CD1c-positive myeloid dendritic cell (primary cell): ENCODE data around the gene ABHD17A.
A peak's percentile ranks its signal among the peaks of the same experiment; 100 is the strongest.
"Not testable (repeated sequence)": the region's sequence is repeated elsewhere in the genome, so short reads cannot be mapped to it uniquely, and the experiment has no call there.

ENCODE experiments used
- DNase-seq: peaks from one replicate; pipeline ENCODE4 v3.0.0-alpha.2; 2016; ENCODE audit errors: extremely low spot score

ABHD17A gene

DNA sequence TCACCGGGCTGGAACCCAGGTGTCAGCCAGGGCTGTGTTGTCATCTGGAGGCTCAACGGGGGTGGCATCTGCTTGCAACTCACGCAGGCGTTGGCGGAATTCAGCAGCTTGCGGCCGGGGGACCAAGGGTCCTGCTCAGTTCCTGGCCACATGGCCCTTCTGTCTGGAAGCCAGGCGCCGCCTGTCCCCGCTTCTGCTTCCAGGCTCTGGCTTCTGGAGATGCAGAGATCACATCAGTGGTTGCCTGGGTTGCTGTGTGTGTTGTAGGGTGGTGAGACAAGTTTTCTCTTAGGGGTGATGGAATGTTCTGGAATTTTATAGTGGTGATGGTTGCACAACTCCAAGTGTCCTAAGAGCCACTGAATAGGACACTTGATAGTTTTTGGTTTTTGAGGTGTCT, 24.9 kb upstream of the ABHD17A start:
- no peak for DNase-seq

DNA sequence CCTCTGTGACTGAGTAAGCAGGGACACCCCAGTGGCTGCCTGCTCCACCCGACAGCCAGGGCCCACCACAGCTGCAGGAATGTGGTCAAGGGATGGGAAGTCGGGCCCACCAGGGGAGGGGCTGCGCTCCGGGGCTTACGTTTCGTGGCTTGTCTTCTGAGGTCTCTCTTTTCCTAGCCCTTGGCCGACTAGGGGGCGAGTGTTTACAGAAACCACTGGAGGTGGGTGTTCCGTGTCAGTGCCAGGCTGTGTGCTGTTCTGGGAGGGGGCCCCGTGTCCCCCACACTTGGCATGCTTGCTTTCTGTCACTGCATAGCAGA, 24.4 kb upstream of the ABHD17A start:
- no peak for DNase-seq

DNA sequence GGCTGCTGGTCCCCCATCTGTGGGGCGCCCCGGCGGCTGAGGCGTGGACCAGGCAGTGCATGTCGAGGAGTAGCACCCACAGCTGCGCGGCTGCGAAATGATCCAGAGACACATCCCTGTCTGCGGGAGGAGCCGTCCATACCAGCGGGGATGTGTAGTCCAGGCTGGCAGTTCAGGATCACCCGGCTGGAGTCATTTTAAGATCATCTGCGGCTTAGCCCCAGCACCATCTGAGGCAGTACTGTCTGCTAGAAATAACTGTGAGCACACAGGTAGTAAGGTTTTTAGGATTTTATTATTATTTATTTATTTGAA, 23.0 kb upstream of the ABHD17A start:
- no peak for DNase-seq

DNA sequence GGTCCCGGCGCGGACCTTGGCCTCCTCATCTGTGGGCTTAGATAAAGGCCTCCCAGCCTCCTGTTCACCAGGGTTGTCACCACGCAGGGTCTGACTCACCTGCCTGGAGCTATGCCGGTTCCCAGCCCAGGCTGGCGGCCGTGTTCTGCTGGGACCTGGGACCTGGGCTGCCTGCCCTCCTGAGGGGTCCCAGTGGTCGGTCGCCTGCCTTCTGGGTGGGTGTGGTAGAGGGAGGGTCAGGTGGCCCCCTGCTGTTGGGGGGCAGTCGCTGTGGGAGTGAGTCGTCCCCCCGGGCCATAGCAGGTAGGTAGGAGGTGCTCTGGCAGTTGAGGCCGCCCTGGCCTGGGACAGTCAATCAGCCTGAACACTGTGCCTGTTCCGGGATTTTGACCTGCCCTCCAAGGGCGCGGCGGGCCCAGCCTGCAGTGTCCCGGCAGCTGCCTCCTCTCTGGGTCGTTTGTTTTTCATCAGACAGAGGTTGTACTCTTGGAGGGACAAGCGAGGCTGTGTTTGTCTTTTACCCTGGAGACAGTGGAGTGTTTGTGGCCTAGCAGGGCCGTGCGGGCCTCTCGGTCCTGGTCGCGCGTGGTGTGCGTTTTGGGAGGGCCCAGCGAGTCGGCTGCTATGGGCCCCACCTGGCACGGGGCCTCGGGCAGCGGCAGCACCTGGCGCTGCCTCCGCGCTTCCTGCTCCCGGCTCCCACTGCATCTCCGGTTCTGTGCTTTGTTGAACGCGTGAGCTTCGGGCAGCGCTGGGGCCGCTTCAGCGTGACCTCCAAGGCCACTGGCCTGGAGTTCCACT, 22.5 kb upstream of the ABHD17A start:
- no peak for DNase-seq

DNA sequence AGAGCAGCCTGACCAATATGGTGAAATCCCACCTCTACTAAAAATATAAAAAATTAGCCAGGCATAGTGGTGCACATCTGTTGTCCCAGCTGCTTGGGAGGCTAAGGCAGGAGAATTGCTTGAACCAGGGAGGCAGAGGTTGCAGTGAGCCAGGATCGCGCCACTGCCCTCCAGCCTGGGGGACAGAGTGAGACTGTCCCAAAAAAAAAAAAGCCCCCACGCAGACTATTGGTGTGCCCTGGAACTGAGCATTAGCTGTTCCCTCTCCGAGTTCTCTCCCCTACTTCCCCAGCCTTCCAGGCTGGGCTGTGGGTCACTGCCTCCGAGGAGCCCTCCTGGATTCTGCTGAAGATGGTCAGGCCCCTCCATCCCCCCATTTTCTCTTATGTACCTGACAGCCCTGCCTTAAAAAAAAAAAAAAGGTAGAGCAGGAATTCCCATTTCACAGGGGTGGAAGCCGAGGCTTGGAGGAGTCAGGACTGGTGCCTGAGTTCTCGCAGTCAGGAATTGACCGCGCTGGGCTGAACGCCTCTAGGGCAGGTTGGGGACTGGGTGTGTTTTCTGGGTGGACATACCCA, 21.8 kb upstream of the ABHD17A start:
- DNase-seq = no peak

DNA sequence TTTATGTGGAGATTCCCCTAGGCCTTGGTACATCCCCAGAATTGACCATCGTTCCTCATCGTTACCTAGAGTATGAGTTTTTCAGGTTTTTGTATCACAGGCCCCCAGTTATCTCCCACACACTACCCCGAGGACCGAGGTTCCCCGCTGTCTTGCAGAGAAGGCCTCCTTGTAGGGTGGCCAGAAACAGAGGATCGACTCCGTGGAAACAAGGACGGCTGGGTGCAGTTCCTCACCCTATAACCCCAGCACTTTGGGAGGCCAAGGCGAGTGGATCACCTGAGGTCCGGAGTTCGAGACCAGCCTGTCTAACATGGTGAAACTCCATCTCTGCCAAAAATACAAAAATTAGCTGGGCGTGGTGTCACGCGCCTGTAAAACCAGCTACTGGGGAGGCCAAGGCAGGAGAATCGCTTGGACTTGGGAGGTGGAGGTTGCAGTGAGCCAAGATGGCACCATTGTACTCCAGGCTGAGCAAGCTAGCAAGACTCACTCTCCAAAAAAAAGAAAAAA, 20.6 kb upstream of the ABHD17A start:
- no peak for DNase-seq

DNA sequence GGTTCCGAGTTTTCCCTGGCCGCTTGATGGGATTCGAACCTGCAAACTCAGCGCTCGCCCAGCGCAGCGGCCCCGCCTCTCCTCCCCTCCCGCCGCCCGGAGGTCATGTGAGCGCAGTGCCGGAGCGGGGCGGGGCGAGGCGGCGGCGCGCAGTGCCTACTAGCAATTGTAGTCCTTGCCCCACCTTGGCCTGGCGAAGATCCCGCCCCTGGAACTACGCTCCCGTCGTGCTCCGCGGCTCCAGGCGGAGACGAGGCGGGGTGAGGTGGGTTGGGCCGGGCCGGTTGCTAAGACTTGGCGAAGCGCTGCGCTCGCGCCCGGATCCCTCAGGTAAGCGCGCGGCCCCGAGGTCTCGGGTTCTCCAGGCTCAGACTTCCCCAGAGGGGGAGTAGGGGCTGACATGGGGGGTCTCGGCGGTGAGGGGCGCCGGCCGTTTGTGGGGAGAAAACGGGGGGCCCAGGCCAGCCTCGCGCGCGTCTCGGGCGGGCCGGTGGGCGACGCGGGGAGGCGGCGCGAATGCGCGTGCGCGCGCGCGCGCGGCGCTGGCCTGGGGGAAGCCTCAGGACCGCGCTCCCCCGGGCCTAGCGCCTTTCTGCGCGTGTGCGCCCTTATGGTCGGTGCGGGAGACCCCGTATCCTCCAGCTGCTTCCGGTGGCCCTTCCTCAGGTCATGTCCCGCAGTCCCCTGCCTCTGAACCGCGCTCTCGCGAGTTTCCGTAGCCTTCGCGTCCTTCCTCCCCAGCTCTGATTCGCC, 20.0 kb upstream of the ABHD17A start, which contains the start of the genes ADAT3 and SCAMP4:
Gene ADAT3, plus strand, starts transcription at position 290 of the 753 bp plus-strand sequence. CDS start 6,649 bp downstream, outside the sequence.
Gene SCAMP4, plus strand, starts transcription at position 290 of the 753 bp plus-strand sequence. CDS start 9,621 bp downstream, outside the sequence.
- DNase-seq = peak; percentile 98

DNA sequence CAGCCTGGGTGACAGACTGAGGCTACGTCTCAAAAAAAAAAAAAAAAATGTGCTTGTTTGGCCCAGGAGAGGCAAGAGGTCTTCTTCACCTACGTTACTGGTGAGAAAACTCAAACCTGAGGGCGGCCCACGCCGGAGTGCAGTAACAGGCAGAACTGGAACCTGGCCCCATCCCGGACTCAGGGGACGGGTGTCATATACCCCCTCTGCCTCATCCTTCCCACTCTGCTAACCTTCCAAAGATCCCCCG, 19.5 kb upstream of the ABHD17A start:
- no peak for DNase-seq

DNA sequence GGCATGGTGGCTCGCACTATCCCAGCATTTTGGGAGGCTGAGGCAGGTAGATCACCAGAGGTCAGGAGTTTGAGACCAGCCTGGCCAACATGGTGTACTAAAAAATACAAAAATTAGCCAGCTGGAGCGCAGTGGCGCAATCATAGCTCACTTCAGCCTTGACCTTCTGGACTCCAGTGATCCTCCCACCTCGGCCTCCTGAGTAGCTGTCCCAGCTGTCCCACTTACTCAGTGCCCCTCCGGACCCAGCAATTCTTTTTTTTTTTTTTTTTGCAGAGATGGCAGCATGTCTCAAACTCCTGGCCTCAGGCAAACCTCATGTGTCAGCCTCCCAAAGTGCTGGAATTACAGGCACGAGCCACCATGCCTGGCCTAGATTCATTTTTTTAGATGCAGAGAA, 17.6 kb upstream of the ABHD17A start:
- DNase-seq = peak; percentile 28

DNA sequence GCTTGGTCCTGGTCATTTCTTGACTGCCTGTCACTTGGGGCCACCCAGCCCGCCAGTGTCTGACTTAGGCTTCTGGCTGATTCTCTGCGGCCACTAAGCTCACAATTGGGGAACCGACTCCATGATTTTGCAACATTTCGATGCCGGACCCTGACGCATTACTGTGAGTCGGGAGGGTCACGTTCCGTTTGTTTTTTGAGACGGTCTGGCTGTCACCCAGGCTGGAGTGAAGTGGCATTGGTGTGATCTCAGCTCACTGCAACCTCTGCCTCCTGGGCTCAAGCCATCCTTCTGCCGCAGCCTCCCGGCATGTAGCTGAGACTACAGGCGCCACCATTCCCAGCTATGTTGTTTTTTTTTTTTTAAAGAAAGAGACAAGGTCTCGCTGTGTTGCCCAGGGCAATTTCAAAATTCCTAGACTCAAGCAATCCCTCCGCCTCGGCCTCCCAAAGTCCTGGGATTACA, 16.7 kb upstream of the ABHD17A start:
- peak; percentile 97 for DNase-seq

DNA sequence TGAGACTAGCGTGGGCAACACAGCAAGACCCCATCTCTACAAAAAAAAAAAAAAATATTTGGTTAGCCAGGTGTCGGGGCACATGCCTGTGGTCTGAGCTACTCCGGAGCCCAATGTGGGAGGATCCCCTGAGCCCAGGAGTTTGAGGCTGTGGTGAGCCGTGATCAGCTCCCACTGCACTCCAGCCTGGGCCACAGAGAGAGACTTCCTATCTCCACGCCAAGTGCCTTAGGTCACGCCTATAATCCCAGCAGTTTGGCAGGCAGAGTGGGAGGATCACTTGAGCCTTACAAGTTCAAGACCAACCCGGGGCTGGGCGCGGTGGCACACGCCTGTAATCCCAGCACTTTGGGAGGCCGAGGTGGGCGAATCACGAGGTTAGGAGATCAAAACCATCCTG, 11.2 kb upstream of the ABHD17A start:
- peak; percentile 44 for DNase-seq

DNA sequence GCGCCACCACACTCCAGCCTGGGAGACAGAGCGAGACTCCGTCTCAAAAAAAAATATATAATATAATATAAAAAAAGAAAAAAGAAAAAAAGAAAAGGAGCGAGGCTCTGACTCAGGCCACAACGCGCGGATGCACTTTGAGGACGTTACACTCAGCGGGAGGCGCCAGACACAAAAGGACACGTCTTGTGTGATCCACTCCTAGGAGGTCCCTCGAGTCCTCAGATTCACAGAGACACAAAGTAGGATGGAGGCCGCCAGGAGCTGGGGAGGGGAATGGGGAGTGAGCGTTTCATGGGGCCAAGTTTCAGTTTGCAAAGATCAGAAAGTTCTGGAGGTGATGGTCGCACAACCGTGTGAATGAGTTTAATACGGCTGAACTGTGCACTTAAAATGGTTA, 8.5 kb upstream of the ABHD17A start:
- DNase-seq = no peak

DNA sequence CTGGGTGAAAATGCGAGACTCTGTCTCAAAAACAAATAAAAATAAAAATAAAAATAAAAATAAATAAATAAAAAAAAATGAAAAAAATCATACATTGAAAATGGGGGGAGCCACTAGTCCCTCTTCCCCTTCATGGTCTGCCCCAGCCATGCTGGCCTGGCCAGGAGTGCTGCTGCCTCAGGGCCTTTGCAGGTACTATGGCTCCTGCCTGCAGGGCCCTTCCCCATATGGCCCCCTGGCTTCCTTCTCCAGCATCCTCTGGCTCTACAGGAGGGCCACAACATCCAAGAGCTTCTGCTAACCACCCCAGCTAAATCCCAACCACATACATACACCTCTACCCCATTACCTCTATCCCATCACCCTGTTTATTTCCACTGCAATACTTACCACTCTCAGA, 4.6 kb upstream of the ABHD17A start:
- DNase-seq = no peak

DNA sequence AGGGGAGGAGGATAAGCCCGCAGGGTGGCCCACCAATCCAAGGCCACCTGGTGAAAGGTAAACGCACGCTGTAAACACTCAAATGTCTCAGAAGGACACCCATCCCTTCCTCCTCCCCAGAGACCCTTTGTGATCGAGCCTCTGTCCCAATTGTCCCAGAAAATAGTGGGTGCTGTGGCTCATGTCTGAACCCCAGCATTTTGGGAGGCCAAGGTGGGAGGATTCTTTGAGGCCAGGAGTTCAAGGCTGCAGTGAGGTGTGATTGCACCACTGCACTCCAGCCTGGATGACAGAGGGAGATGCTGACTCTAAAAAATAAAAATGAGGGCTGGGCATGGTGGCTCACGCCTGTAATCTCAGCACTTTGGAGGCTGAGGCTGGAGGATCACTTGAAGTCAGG, 3.1 kb upstream of the ABHD17A start:
- DNase-seq = no peak

DNA sequence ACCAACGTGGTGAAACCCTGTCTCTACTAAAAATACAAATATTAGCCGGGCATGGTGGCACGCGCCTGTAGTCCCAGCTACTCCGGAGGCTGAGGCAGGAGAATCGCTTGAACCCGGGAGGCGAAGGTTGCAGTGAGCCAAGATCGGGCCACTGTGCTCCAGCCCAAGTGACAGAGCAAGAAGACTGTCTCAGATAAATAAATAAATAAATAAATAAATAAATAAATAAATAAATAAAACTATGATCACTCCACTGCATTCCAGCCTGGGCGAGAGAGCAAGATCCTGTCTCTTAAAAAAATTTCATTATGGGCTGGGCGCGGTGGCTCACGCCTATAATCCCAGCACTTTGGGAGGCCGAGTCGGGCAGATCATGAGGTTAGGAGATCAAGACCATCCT, 1.1 kb upstream of the ABHD17A start:
- not testable (repeated sequence) for DNase-seq

DNA sequence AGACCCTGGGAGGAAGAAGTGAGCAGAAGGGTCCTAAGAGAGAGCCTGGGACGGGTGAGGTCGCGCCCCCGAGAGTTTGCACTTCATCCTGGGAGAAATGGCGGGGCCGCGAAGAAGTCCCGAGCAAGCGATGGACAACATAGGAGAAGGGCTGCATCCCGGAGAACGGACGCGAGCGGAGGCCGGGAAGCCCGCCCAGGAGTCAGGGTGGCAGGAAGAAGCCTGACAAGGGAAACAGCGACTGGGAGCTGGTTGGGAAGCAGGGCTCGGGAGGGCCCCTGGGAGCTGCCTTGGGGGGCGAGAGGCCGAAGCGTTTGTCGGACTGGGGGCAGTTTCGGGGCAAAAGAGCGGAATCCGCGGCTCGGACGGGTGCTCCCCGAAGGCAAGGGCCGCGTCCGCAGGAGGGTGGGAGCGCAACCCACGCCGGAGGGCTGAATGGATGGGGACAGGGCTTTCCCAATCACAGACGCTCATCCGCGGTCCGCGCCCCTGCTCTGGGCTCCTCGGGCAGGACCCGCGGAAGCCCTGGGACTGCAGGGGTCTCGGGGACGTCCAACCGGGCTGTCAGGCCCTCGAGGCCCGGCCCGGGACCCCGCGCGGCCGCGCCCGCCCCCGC, 469 bp downstream of the ABHD17A start:
- no peak for DNase-seq

DNA sequence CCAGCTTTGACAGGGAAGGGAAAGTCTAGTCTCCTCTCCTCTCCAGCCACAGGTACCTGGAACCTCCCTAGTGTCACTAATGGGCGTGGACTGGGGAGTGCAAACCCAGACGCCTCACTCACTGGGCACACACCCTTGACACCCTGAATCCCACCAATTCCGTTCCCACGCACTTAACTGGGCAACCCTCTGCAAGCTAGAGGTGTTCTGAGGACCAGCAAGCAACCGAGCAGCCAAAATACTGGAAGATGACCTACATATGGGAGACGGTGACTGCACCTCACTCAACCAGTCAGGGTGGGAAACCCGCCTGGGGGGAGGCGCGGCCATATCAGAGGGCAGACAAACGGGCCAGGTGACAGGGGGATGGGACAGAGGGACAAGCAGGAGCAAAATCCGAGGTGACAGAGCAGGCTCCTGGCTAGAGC, 991 bp downstream of the ABHD17A start:
- peak; percentile 10 for DNase-seq

DNA sequence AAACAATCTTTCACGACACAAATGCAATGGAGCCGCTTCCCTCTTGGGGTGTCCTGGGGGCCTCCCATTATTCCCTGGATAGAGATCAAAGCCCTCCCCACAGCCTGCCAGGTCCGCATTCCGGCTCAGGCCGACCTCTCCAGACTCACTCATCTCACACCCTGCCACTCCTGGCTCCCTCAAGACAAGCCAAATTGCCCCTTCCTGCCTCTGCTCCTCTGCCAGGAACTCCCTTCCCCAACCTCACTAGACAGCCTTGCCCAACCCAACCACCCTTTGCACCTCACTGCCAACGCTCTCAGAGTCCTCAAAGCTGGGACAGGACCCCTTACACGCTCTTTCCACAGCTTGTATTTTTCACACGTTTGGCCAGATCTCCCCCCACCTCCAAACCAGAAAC, 1.5 kb downstream of the ABHD17A start:
- DNase-seq = no peak

DNA sequence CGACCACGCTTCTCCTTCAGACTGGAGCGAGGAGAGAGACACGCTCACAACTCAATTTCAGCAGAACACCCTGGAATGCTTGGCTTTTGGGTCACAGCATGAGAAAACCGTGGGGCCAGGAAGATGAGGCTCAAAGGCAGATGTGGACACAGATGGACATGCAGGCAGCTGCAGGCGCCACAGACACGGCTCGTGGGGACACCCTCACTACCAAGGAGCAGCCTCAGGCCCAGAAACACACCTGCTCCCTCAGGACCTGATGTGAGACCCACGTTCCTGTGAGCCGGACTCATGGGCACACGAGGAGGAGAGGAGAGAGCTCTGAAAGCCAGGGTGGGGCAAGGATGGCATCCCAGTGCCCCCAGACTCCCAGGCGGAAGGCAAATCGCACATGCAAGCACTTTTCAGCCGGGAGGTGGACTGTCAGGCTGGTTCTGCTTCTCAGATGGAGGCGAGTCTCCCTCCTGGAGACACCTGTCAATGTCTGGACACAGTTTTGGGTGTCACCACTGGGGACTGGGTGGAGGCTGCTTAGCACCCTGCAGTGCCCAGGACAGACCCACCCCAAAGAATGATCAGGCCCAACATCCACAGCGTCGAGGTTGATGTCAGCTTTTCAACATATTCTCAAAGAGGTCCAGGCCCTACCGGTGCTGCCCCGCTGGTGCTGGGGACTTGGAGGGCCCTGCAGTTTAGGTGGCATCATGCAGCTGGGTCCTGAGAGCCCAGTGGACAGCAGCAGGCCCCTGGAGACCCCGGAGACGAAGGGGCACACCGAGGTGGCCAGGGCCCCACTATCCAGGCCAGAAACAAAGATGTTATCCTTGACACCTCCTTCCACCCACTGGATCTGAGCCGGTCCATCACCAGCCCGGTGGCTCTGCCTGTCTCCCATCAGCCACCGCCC, 2.3 kb downstream of the ABHD17A start:
- no peak for DNase-seq

DNA sequence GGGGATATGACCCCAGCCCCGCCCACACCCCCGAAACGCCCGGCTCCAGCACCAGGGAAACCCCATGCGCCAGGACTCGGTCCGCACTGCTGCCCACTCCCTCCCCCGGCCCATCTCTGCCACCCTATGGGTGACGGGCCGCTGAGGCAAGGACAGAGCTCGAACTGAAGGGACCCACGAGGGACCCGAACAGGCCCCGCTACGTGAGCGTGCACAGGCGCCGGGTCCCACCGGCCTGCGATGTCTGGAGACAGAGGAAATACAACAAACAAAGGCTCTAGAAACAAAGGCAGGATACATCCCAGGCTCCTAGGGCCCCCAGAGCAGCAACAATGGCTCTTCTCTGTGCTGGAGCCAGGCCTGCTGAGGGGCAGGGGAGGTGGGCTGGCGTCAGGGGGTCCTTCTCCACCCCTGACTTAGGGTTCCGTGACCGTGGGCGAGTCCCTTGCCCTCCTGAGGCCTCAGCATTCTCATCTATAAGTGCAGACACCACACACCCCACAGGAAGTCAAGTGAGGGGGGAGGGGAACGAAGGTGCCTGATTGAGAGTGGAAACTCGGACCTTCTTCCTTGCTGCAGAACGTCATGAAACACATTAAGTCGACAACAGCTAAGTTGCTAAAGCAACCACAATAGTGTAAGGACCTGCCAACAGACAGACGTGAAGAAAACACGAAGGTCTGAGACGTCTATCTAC, 3.1 kb downstream of the ABHD17A start:
- peak; percentile 38 for DNase-seq
